Brain pericyte (primary cell): Measurements from ENCODE around the gene DPYD.

Experiments used
- DNase-seq: peaks from one replicate; pipeline ENCODE4 v3.0.0-alpha.2; 2012; ENCODE audit warnings: low read depth, low spot score

The DPYD gene

GRCh38 chr1:97787231-97787630, 133.6 kb downstream of the DPYD start:
- DNase-seq: no peak

GRCh38 chr1:97784661-97785060, 136.2 kb downstream of the DPYD start:
- no peak for DNase-seq

- DNase-seq: no peak
Observed at GRCh38 chr1:97783751-97784150, 137.1 kb downstream of the DPYD start.

GRCh38 chr1:97781762-97782337, 139.0 kb downstream of the DPYD start:
- DNase-seq: no peak

- no peak for DNase-seq
Observed at GRCh38 chr1:97780884-97781283, 139.9 kb downstream of the DPYD start.

GRCh38 chr1:97778718-97779117, 142.1 kb downstream of the DPYD start:
- DNase-seq: no peak

- DNase-seq: no peak
Observed at GRCh38 chr1:97770376-97770775, 150.5 kb downstream of the DPYD start.

GRCh38 chr1:97767381-97767780, 153.5 kb downstream of the DPYD start:
- no peak for DNase-seq

GRCh38 chr1:97764991-97765390, 155.8 kb downstream of the DPYD start:
- DNase-seq: no peak

- DNase-seq: no peak
Observed at GRCh38 chr1:97761637-97762036, 159.2 kb downstream of the DPYD start.

- no peak for DNase-seq
Observed at GRCh38 chr1:97759078-97759477, 161.8 kb downstream of the DPYD start.

- DNase-seq: no peak
Observed at GRCh38 chr1:97758541-97759057, 162.2 kb downstream of the DPYD start.

GRCh38 chr1:97745912-97746311, 174.9 kb downstream of the DPYD start:
- no peak for DNase-seq

- DNase-seq: no peak
Observed at GRCh38 chr1:97744977-97745376, 175.9 kb downstream of the DPYD start.

GRCh38 chr1:97743129-97743528, 177.7 kb downstream of the DPYD start:
- DNase-seq: no peak

GRCh38 chr1:97740891-97741290, 179.9 kb downstream of the DPYD start:
- DNase-seq: no peak

- DNase-seq: no peak
Observed at GRCh38 chr1:97739596-97740103, 181.2 kb downstream of the DPYD start.

- no peak for DNase-seq
Observed at GRCh38 chr1:97738270-97738669, 182.6 kb downstream of the DPYD start.

GRCh38 chr1:97730271-97730670, 190.6 kb downstream of the DPYD start:
- DNase-seq: no peak

GRCh38 chr1:97728436-97728835, 192.4 kb downstream of the DPYD start:
- DNase-seq: no peak

- DNase-seq: no peak
Observed at GRCh38 chr1:97727029-97727428, 193.8 kb downstream of the DPYD start.

GRCh38 chr1:97726386-97726785, 194.4 kb downstream of the DPYD start:
- DNase-seq: no peak

- DNase-seq: no peak
Observed at GRCh38 chr1:97721221-97721620, 199.6 kb downstream of the DPYD start.

- no peak for DNase-seq
Observed at GRCh38 chr1:97712980-97713379, 207.9 kb downstream of the DPYD start.
